ENCODE results near the gene SIX5.

SIX5 gene

GRCh38 chr19:45814166-45814780 lies 45.2 kb upstream of the SIX5 start:
- no peak overlapping the region for H3K4me3 ChIP-seq (ENCODE audit: low read depth, low read length)
- H3K4me1 ChIP-seq (ENCODE audit: control insufficient read depth, insufficient read depth, low read length), result peaks cover 4% of the 10 kb centered on the region; the same call in 1 of the 2 replicates
- POLR2A ChIA-PET, result interaction anchor here (0.7 to 1.0 kb wide), 4 partner anchors 21 to 105 kb away, joined by 3 to 5 read pairs (median 3); partner anchors contain the start of gene SIX5
- no peaks in the 10 kb centered on the region for H3K9me3 ChIP-seq (ENCODE audit: control insufficient read depth, insufficient read depth, low read depth, low read length)
- H3K27ac ChIP-seq (ENCODE audit: extremely low read depth, low read depth, low read length), result no peak overlapping the region
- H3K36me3 ChIP-seq (ENCODE audit: control insufficient read depth in 2 of 2, insufficient read depth in 1 of 2, low read length in 2 of 2), result peaks cover 0 to 13% of the 10 kb centered on the region in 2 experiments; a peak in 2 of 3 replicates
- no peak for TF ChIP-seq KLF7 (tag by site-specific recombination; IDR thresholded peaks at IDR 0.05; ENCODE audit: borderline replicate concordance)
- TF ChIP-seq ZSCAN18 (tag by site-specific recombination; IDR thresholded peaks at IDR 0.05), result no peak
- TF ChIP-seq ZNF558 (tag by site-specific recombination; IDR thresholded peaks at IDR 0.05), result no peak
- TF ChIP-seq GFI1B (tag by site-specific recombination; IDR thresholded peaks at IDR 0.05), result no peak
- TF ChIP-seq ZNF600 (tag by site-specific recombination; IDR thresholded peaks at IDR 0.05), result peak; percentile 78
- CTCF ChIA-PET, result interaction anchor here (0.6 to 1.9 kb wide), 6 partner anchors 9 to 335 kb away, joined by 3 to 11 read pairs (median 4); partner anchors contain the start of gene SIX5

GRCh38 chr19:45812297-45812696 lies 43.2 kb upstream of the SIX5 start:
- Histone ChIP-seq H3K4me3 (ENCODE audit: low read depth, low read length) (no peak overlapping the region), H3K27ac (ENCODE audit: extremely low read depth, low read depth, low read length) (no peak overlapping the region), H3K9me3 (ENCODE audit: control insufficient read depth, insufficient read depth, low read depth, low read length) (no peaks in the 10 kb centered on the region), H3K36me3 (ENCODE audit: control insufficient read depth in 2 of 2, insufficient read depth in 1 of 2, low read length in 2 of 2) (peaks cover 0 to 13% of the 10 kb centered on the region in 2 experiments; a peak in 2 of 3 replicates), H3K4me1 (ENCODE audit: control insufficient read depth, insufficient read depth, low read length) (no peaks in the 10 kb centered on the region; the same call in 1 of the 2 replicates)
- CTCF ChIA-PET, result interaction anchor here (0.7 to 1.1 kb wide), 2 partner anchors 19 to 48 kb away, joined by 3 to 4 read pairs; partner anchors contain the start of gene DMWD
- POLR2A ChIA-PET, result no interaction called here
- TF ChIP-seq HOXA7 (CRISPR knock-in tag; IDR thresholded peaks at IDR 0.05; ENCODE audit: borderline replicate concordance) (no peak), SALL2 (tag by site-specific recombination; IDR thresholded peaks at IDR 0.05; ENCODE audit: borderline replicate concordance) (no peak), ZNF707 (tag by site-specific recombination; IDR thresholded peaks at IDR 0.05) (no peak), ELK4 (IDR thresholded peaks at IDR 0.05; ENCODE audit: borderline replicate concordance, low read depth, low read length) (no peak), ZNF747 (tag by site-specific recombination; IDR thresholded peaks at IDR 0.05) (no peak), KLF8 (tag by site-specific recombination; IDR thresholded peaks at IDR 0.05) (no peak), BCL6B (tag by site-specific recombination; IDR thresholded peaks at IDR 0.05) (no peak), ZNF510 (tag by site-specific recombination; IDR thresholded peaks at IDR 0.05; ENCODE audit: insufficient replicate concordance) (no peak), ZFP37 (tag by site-specific recombination; IDR thresholded peaks at IDR 0.05) (no peak), ZXDB (tag by site-specific recombination; IDR thresholded peaks at IDR 0.05) (no peak), INSM2 (tag by site-specific recombination; IDR thresholded peaks at IDR 0.05) (no peak), ZNF692 (tag by site-specific recombination; IDR thresholded peaks at IDR 0.05) (no peak), SCRT2 (tag by site-specific recombination; IDR thresholded peaks at IDR 0.05) (no peak), ZNF549 (tag by site-specific recombination; IDR thresholded peaks at IDR 0.05) (no peak), ATF2 (tag by site-specific recombination; IDR thresholded peaks at IDR 0.05; ENCODE audit: low read depth) (no peak), PRDM10 (tag by site-specific recombination; IDR thresholded peaks at IDR 0.05) (no peak)
